GM23248 (cell line): ENCODE data around the gene UBE2L3. TPM values are rescaled to one million over a fixed set of nuclear protein-coding genes. Genes with fewer than 3 reads are reported as not detected.
"Not testable (repeated sequence)": the region's sequence is repeated elsewhere in the genome, so short reads cannot be mapped to it uniquely, and the experiment has no call there.

Experiments used
- DNase-seq: peaks from one replicate; pipeline ENCODE4 v3.0.0-alpha.2; 2015
- H2AFZ ChIP-seq: fragments of 200-600 bp; sonication (generic); 2 replicates; pipeline ENCODE4 v1.6.1; 2016; ENCODE audit warnings: antibody characterized with exemption
- H3F3A ChIP-seq: fragments of 200-600 bp; sonication (generic); 2 replicates; pipeline ENCODE4 v1.6.1; 2016; ENCODE audit warnings: mild to moderate bottlenecking, antibody characterized with exemption, mixed run types; ENCODE audit not compliant: insufficient read depth
- H3K27ac ChIP-seq: fragments of 200-600 bp; sonication (generic); 2 replicates; pipeline ENCODE4 v1.5.1; 2016; ENCODE audit warnings: mild to moderate bottlenecking
- H3K27me3 ChIP-seq: fragments of 200-600 bp; sonication (generic); replicated peaks from 2 replicates; pipeline ENCODE4 v1.6.1; 2016; ENCODE audit warnings: mild to moderate bottlenecking; ENCODE audit not compliant: insufficient read depth
- H3K36me3 ChIP-seq: fragments of 200-600 bp; sonication (generic); 2 replicates; pipeline ENCODE4 v1.6.1; 2016; ENCODE audit warnings: low read depth, mild to moderate bottlenecking
- H3K4me1 ChIP-seq: fragments of 200-600 bp; sonication (generic); 2 replicates; pipeline ENCODE4 v1.6.1; 2016; ENCODE audit warnings: mild to moderate bottlenecking; ENCODE audit not compliant: insufficient read depth
- H3K4me2 ChIP-seq: fragments of 200-600 bp; sonication (generic); one replicate; pipeline ENCODE4 v1.6.1; 2016; ENCODE audit warnings: mild to moderate bottlenecking; ENCODE audit not compliant: unreplicated experiment
- H3K4me3 ChIP-seq: fragments of 200-600 bp; sonication (generic); 2 replicates; pipeline ENCODE4 v1.5.1; 2016; ENCODE audit warnings: mild to moderate bottlenecking
- H3K79me2 ChIP-seq: fragments of 200-600 bp; sonication (generic); 2 replicates; pipeline ENCODE4 v1.6.1; 2016; ENCODE audit warnings: mild to moderate bottlenecking; ENCODE audit not compliant: insufficient read depth
- H3K9ac ChIP-seq: fragments of 200-600 bp; sonication (generic); 2 replicates; pipeline ENCODE4 v1.6.1; 2016; ENCODE audit warnings: mild to moderate bottlenecking
- H3K9me2 ChIP-seq: fragments of 200-600 bp; sonication (generic); 2 replicates; pipeline ENCODE4 v1.6.1; 2016; ENCODE audit warnings: mixed run types, mild to moderate bottlenecking, moderate library complexity; ENCODE audit not compliant: insufficient read depth
- H3K9me3 ChIP-seq: fragments of 200-600 bp; sonication (generic); one replicate; pipeline ENCODE4 v1.6.1; 2017; ENCODE audit warnings: low read depth
- H4K20me1 ChIP-seq: fragments of 200-600 bp; sonication (generic); 2 replicates; pipeline ENCODE4 v1.6.0; 2016; ENCODE audit not compliant: insufficient read depth
- EZH2 ChIP-seq: fragments of 200-600 bp; sonication (generic); IDR thresholded peaks from 2 replicates; pipeline ENCODE4 v1.6.1; 2018; ENCODE audit warnings: antibody characterized with exemption, mild to moderate bottlenecking; ENCODE audit not compliant: insufficient read depth, poor library complexity, severe bottlenecking
- EZH2phosphoT487 ChIP-seq: fragments of 200-600 bp; sonication (generic); IDR thresholded peaks from 2 replicates; pipeline ENCODE4 v1.6.1; 2018; ENCODE audit warnings: antibody characterized with exemption, moderate library complexity, mild to moderate bottlenecking, low read depth; ENCODE audit not compliant: insufficient read depth
- WGBS, 2 experiments: methylation state at CpG; one replicate each; pipeline ENCODE4 v1.1.6; 2015 to 2017; ENCODE audit warnings: low lambda C conversion rate in 2 of 2, low coverage in 1 of 2; ENCODE audit errors: missing lambda C conversion rate in 2 of 2; 5-methylcytosine and 5-hydroxymethylcytosine counted together
- in situ Hi-C: fragments of 300-500 bp; cut with MboI; formaldehyde crosslinking; loops from 2 replicates; pipeline ENCODE4 v1.15.0; 2020
- polyA plus RNA-seq: library from polyadenylated mRNA; unstranded; fragments of >200 nt; fragmentation: Nextera tagmentation; extraction: Ambion mirVana; gene quantifications from 2 replicates; pipeline ENCODE4 v1.2.1, GENCODE V29; 2016
- total RNA-seq: library from RNA; depleted of rRNA; stranded (reverse); fragments of >200 nt; shearing (Covaris generic); gene quantifications from 2 replicates; pipeline ENCODE4 v1.2.3, GENCODE V29; 2014

The UBE2L3 gene
- total and polyA plus RNA-seq, 2 experiments from 2014 or later = 57.2 to 115 TPM

DNA sequence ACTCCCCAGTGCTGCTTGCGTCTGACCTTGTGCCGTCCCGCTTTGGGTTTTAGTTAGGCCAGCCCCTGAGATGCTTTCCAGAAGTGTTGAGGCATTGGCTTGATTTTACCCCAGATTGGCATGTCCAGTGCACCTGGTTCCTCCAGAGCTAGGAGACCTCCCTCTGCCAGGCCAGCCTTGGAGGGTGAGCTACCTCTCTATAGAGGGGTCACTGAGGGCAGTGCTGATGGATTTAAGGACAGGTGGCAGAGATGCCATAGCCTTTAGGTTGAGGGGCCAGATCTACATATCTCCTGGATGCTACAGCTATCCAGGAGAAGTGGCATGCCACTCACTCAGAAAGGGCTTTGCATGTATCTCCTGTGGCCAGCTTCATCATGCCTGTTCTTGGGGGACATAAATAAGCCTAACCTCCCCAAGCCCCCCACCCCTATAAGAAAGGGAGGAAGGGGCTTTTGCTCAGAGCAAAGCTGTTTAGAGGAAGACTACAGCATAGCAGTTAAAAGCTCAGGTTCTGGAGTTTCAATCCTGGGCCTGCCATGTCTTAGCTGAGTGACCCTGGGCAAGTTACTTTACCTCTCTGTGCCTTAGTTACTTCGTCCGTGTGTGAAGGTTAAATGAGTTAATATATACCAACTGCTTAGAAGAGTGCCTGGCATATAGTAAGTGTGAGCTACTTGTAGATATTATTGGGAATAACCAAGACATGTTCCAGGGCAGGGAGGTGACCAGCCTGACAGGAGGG, 6.4 kb downstream of the UBE2L3 start:
- 92 to 95% methylated on average over 5 of the region's 5 CpGs for WGBS, 2 experiments
- in situ Hi-C loops = loop anchor here (25.0 kb wide), 1 partner anchor 487 kb away; no protein-coding TSS in a partner anchor
- H3K9me2 ChIP-seq = no peaks in the 10 kb centered on the region
- no peaks in the 10 kb centered on the region for H3K27me3 ChIP-seq
- peaks cover 100% of the 10 kb centered on the region for H3K79me2 ChIP-seq
- no peaks in the 10 kb centered on the region for H3K9me3 ChIP-seq
- peaks cover 55% of the 10 kb centered on the region for H4K20me1 ChIP-seq
- H3K4me2 ChIP-seq = no peak overlapping the region
- H3K27ac ChIP-seq = no peak overlapping the region
- H3K4me1 ChIP-seq = peaks cover 35% of the 10 kb centered on the region
- H3K9ac ChIP-seq = no peak overlapping the region
- no peak overlapping the region for H2AFZ ChIP-seq
- H3K36me3 ChIP-seq = no peaks in the 10 kb centered on the region; the same call in 1 of the 2 replicates
- no peak overlapping the region for H3K4me3 ChIP-seq
- peaks cover 13% of the 10 kb centered on the region; the same call in 1 of the 2 replicates for H3F3A ChIP-seq
- no peak for DNase-seq
- TF ChIP-seq EZH2phosphoT487 (no peak), EZH2 (no peak)

DNA sequence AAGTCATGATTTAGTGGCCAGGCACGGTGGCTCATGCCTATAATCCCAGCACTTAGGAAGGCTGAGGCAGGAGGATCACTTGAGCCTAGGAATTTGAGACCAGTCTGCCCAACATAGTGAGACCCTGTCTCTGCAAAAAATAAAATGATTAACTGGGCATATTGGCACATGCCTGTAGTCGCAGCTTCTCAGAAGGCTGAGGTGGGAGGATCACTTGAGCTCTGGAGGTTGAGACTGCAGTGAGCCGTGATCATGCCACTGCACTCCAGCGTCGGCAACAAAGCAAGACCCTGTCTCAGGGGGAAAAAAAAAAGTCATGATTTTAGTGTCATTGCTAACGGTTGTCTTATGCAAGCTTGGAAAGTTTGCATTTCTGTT, 11.9 kb downstream of the UBE2L3 start:
- Histone ChIP-seq H3K9me3 (no peaks in the 10 kb centered on the region), H3K27ac (no peak overlapping the region), H3K9ac (no peak overlapping the region), H3K79me2 (peaks cover 100% of the 10 kb centered on the region), H3K27me3 (no peaks in the 10 kb centered on the region), H3K4me2 (no peak overlapping the region), H3K4me3 (no peak overlapping the region), H3K36me3 (no peaks in the 10 kb centered on the region; the same call in 1 of the 2 replicates), H3K4me1 (peaks cover 6% of the 10 kb centered on the region; the same call in 1 of the 2 replicates), H3F3A (no peaks in the 10 kb centered on the region), H2AFZ (no peak overlapping the region), H3K9me2 (no peaks in the 10 kb centered on the region), H4K20me1 (peaks cover 62% of the 10 kb centered on the region)
- TF ChIP-seq EZH2phosphoT487 (no peak), EZH2 (no peak)
- 65 to 70% methylated on average over 6 of the region's 6 CpGs for WGBS, 2 experiments
- no peak for DNase-seq
- in situ Hi-C loops = no loop called here

DNA sequence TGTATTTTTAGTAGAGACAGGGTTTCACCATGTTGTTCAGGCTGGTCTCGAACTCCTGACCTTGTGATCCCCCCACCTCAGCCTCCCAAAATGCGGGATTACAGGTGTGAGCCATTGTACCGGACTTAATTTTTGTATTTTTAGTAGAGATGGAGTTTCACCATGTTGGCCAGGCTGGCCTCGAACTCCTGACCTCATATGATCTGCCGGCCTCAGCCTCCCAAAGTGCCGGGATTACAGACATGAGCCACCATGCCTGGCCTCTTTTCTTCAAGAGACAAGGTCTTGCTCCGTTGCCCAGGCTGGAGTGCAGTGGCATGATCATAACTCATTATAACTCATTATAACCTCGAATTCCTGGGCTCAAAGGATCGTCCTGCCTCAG, 13.1 kb downstream of the UBE2L3 start:
- WGBS, 2 experiments = 97 to 98% methylated on average over 9 of the region's 9 CpGs
- H3K9ac ChIP-seq, H3K27ac ChIP-seq, H3K4me1 ChIP-seq, H3K36me3 ChIP-seq, H3K4me2 ChIP-seq, H3F3A ChIP-seq, H3K4me3 ChIP-seq, in situ Hi-C loops, H2AFZ ChIP-seq, H3K9me3 ChIP-seq, H3K9me2 ChIP-seq, H3K27me3 ChIP-seq, DNase-seq: not testable (repeated sequence)
- Histone ChIP-seq H3K79me2 (peaks cover 100% of the 10 kb centered on the region), H4K20me1 (peaks cover 62% of the 10 kb centered on the region)

DNA sequence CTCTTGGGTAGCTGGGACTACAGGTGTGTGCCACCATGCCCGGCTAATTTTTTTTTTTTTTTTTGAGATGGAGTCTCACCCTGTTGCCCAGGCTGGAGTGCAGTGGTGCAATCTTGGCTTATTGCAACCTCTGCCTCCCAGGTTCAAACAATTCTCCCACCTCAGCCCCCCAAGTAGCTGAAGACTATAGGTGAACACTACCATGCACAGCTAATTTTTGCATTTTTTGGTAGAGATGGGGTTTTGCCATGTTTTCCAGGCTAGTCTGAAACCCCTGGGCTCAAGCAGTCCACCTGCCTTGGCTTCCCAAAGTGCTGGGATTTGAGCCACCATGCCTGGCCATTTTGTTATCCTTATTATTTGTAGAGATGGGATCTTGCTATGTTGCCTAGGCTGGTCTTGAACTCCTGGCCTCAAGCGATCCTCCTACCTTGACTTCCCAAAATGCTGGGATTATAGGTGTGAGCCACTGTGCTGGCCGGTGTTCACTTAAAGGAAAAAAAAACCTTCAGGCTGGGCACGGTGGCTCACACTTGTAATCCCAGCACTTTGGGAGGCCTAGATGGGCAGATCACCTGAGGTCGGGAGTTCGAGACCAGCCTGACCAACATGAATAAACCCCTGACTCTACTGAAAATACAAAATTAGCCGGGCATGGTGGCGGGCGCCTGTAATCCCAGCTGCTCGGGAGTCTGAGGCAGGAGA, 13.6 kb downstream of the UBE2L3 start:
- H3K36me3 ChIP-seq, H3K9me3 ChIP-seq, H2AFZ ChIP-seq, H3K4me2 ChIP-seq, H3K4me1 ChIP-seq, H3K27ac ChIP-seq, in situ Hi-C loops, H3F3A ChIP-seq, H3K4me3 ChIP-seq, H3K9ac ChIP-seq, H3K27me3 ChIP-seq, DNase-seq, H3K9me2 ChIP-seq: not testable (repeated sequence)
- Histone ChIP-seq H3K79me2 (peaks cover 100% of the 10 kb centered on the region), H4K20me1 (peaks cover 65% of the 10 kb centered on the region)
- 89 to 92% methylated on average over 10 of the region's 10 CpGs for WGBS, 2 experiments
